Stimulated activated naive B cell treated with anti-CD40 and anti-IgM and Interleukin-4, amounts not matched to agents 10 μg/mL and 1 μg/mL and 100 μg/mL, for 72 hours (primary cell): Measurements from ENCODE around the gene PLEKHG2.

ENCODE experiments used
- ATAC-seq, 2 donors: fragments of 150-1000 bp; cut with Tn5 transposase; replicated peaks; 2 replicates each; pipeline ENCODE4 v1.10.0; 2021; ENCODE audit warnings: moderate library complexity in 1 of 2
- DNase-seq: peaks from one replicate; pipeline ENCODE4 v3.0.0; 2021
- H3K27ac Mint-ChIP-seq: one replicate; pipeline ENCODE4 v1.8.0; 2022; ENCODE audit warnings: mild to moderate bottlenecking, mixed read lengths
- H3K27me3 Mint-ChIP-seq, 2 donors: one replicate each; pipeline ENCODE4 v1.8.0; 2022; ENCODE audit warnings: mixed read lengths in 2 of 2
- H3K36me3 Mint-ChIP-seq, 2 donors: one replicate each; pipeline ENCODE4 v1.8.0; 2022; ENCODE audit warnings: mixed read lengths in 2 of 2, mild to moderate bottlenecking in 1 of 2
- H3K4me1 Mint-ChIP-seq, 2 donors: one replicate each; pipeline ENCODE4 v1.8.0; 2022; ENCODE audit warnings: mixed read lengths in 2 of 2, mild to moderate bottlenecking in 1 of 2
- H3K4me3 Mint-ChIP-seq, 2 donors: one replicate each; pipeline ENCODE4 v1.8.0; 2022; ENCODE audit warnings: mild to moderate bottlenecking in 2 of 2, mixed read lengths in 2 of 2, moderate library complexity in 1 of 2
- H3K9me3 Mint-ChIP-seq, 2 donors: one replicate each; pipeline ENCODE4 v1.8.0; 2022; ENCODE audit warnings: mixed read lengths in 2 of 2, mild to moderate bottlenecking in 1 of 2

Gene PLEKHG2

DNA sequence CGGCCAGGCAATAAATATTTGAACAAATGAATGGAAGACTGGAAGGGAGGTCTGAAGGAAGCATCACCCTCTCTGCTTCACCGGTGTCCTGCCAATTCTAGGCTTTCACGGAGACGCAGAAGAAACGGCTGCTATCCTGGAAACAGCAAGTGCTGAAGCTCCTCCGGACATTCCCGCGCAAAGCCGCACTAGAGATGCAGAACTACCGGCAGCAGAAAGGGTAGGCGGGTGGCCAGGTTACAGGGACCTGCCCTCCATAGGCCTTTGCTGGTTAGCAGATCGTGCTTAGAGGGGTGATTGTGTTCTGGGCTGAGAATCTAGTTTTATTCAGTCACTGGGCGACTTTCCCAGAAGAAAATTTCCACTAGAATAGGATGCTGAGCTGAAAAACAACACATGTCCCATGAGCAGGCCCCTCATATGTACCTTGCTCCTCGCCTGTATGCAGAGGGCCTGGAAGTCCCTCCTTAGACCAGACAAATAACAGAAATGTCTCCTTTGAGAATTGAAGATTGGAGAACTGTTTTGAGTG is 32.5 kb upstream of the PLEKHG2 start:
- H3K4me1 Mint-ChIP-seq = peaks cover 1 to 3% of the 10 kb centered on the region in 2 donors
- H3K27ac Mint-ChIP-seq = no peak overlapping the region
- no peak for ATAC-seq
- H3K4me3 Mint-ChIP-seq = no peak overlapping the region
- DNase-seq = no peak
- peaks cover 36 to 69% of the 10 kb centered on the region in 2 donors for H3K36me3 Mint-ChIP-seq
- no peaks in the 10 kb centered on the region for H3K9me3 Mint-ChIP-seq
- H3K27me3 Mint-ChIP-seq = no peaks in the 10 kb centered on the region

DNA sequence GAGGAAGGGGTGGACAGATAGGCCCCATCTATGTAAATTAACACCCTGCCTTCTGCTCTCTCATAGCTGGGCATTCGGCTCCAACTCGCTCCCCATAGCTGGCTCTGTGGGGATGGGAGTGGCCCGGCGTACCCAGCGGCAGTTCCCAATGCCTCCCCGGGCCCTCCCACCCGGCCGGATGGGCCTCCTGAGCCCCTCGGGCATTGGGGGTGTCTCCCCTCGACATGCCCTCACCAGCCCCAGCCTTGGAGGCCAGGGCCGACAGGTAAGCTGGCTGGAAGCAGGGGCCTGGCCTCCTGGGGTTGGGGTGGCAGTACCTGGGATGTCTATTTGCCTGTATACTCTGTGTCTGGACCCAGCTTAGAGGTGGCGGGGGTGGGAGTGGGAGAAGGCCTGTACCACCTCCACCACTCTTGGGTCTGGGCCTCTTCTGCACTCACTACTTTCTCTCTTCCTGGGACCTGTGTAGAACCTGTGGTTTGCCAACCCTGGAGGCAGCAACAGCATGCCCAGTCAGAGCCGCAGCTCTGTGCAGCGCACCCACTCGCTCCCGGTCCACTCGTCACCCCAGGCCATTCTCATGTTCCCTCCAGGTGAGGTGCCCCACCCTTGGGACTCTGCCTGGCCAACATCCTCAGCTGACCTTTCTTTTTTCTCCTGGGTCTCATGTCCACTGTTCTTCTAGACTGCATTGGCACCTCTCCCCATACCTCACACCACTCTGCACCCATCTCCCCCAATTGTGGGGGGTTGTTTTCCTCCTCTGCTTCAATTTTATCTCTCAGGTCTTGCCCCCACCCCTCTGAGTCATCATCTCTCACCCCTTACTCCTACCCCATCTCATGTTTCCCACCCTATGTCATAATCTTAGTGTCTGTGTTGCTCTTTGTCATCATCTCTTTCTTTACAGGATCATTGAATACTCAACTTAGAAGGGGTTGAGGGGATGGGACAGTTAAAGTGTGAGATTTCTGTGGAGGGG is 31.7 kb upstream of the PLEKHG2 start:
- Mint-ChIP-seq H3K9me3 (no peaks in the 10 kb centered on the region), H3K4me1 (peaks cover 4 to 7% of the 10 kb centered on the region in 2 donors), H3K36me3 (peaks cover 38 to 69% of the 10 kb centered on the region in 2 donors), H3K27ac (no peak overlapping the region), H3K4me3 (no peak overlapping the region), H3K27me3 (no peaks in the 10 kb centered on the region)
- no peak for ATAC-seq
- no peak for DNase-seq

DNA sequence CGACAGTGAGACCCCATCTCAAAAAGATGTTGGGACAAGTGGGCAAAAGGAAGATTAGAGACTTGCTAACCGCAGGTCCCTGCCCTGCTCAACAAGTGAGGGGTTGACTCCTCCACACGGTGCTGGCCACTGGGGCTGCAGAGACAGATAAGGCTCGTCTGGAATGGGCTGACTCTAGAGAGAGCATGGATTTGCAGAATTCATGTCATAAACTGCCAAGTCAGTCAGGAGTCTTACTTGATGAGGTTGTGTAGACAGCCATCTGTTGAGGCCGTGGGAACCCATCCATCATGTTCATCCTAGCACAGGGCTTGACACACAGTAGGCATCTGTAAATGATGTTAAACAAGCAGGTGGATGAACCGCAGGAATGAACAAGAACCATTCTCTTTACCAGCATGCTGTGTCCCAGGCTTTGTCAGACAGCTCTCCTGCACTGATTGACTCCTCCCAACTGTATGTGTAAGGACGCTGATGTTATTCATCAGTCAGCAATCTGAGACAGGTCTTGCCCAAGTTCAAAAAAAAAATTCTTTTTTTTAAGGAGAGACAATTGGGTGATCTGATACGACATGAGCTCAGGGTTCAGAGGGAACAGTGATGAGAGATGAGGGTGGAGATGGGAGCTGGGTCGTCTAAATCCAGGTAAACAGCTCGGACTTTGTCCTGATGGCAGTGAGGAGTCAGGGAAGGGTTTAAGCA is 30.4 kb upstream of the PLEKHG2 start:
- no peak for DNase-seq
- ATAC-seq = no peak
- H3K27ac Mint-ChIP-seq = no peak overlapping the region
- H3K9me3 Mint-ChIP-seq = no peaks in the 10 kb centered on the region
- no peaks in the 10 kb centered on the region for H3K27me3 Mint-ChIP-seq
- H3K4me3 Mint-ChIP-seq = no peak overlapping the region
- peaks cover 12 to 14% of the 10 kb centered on the region in 2 donors for H3K4me1 Mint-ChIP-seq
- H3K36me3 Mint-ChIP-seq = peaks cover 41 to 66% of the 10 kb centered on the region in 2 donors

DNA sequence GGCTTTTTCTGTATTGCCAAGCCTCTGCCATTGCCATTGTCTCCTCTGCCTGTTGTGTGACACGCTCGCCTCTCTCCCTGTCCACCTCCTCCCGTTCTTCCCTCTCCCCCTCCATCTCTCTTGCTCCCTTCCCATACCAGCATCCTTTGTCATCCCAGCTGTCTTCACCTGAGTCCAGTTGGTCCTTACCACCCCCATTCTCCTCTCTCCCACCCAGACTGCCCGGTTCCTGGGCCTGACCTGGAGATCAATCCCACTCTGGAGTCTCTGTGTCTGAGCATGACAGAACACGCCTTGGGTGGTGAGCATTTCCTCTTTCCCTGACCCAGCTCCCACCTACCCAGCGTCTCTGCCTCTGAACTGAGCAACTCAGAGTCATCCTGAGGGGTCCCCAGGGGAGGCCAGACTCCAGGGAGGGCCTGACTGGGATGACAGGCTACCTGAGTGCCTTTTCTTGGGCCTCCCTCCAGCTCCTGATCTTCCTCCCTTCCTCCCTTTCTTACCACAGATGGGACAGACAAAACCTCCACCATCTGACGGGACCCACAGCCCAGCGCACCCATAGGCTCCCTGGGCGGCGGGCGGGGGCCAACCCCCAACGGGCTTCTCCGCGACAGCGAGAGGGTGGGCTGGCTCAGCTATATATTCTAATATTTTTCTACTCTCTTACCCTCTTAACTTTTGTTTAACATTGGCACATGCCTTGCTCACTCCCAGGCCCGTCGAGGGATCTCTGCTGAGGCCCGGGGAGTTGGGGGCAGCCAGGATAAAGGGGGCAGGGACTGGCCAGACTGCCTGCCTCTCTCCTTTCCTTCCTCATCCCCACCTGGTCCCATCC is 29.3 kb upstream of the PLEKHG2 start:
- Mint-ChIP-seq H3K4me1 (peaks cover 12 to 15% of the 10 kb centered on the region in 2 donors), H3K9me3 (no peaks in the 10 kb centered on the region), H3K27ac (peak overlapping the region; percentile 63), H3K4me3 (no peak overlapping the region), H3K36me3 (peaks cover 39 to 61% of the 10 kb centered on the region in 2 donors), H3K27me3 (no peaks in the 10 kb centered on the region)
- no peak for DNase-seq
- ATAC-seq = no peak

DNA sequence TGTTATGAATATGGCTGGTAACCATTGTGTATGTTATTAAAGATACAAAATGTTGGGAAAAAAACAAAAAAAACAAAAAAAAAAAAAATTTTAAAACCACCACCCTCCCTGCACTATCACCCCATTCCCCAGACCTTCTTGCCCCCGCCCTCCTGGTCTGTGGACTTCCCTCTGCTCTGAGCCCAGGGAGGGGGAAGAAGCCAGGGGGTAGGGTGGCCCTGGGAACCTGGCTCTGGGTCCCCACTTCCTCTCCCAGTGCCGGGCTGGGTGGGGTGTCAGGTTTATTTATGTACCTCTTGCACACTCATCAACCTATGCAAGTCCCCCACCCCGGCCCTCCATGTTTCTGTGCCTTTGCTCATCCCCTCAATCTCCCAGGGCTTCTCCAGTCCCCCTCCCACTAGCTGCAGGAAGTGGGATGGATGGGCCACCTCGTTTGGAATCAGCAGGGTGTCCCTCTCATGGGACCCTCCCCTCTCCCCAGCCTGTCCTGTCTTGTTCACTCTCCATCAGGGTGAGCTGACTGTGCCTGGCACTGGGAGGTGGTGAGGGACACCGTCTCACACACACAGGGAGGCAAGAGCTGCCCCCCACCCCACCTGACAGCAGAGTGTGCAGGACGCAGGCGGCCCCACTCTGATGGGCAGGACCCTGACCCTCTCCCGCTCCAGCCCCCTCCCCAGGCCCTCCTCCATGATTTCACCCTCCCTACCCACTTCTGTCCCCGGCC is 27.5 kb upstream of the PLEKHG2 start:
- Mint-ChIP-seq H3K27ac (peak overlapping the region; percentile 28), H3K27me3 (no peaks in the 10 kb centered on the region), H3K9me3 (no peaks in the 10 kb centered on the region), H3K36me3 (peaks cover 38 to 65% of the 10 kb centered on the region in 2 donors), H3K4me3 (no peak overlapping the region), H3K4me1 (peaks cover 21 to 29% of the 10 kb centered on the region in 2 donors)
- ATAC-seq (no peak), DNase-seq (no peak)

DNA sequence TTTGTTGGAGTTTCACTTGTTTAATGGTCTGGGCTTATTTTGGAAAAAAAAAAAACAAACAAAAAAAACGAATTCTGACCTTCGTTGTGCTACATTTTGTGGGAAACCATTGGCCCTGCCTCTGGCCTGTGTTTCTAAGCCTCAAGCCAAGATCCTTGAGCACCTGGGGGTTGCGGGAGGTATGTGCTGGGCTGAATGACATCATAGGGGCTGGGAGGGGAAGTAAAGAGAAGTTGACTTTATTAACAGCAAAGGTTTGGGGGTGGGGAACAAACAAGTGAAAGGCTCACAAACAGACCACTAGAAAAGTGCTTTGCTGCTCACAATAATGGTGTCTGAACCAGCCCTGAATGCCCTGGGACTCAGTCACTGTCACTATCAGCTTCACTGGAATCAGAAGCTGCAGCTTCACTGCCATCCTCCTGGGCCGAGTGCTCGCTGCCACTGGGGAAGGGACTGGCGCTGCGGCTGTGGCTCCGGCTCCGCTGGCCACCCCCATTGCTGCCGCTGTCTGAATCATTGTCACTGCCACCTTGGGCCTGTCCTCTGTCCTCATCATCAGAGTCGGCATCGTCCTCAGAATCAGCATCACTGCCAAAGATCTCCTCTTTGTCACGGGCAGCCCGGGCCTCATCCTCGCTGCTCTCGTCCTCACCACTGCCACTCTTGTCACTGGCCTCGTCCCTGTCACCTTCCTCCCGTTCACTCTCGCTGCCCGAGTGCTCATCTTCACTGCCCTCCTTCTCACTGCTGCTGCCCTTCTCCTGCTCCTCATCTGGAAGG is 26.6 kb upstream of the PLEKHG2 start:
- Mint-ChIP-seq H3K27me3 (no peaks in the 10 kb centered on the region), H3K27ac (peak overlapping the region; percentile 68), H3K9me3 (no peaks in the 10 kb centered on the region), H3K36me3 (peaks cover 36 to 63% of the 10 kb centered on the region in 2 donors), H3K4me1 (peaks cover 24 to 35% of the 10 kb centered on the region in 2 donors), H3K4me3 (no peak overlapping the region)
- no peak for ATAC-seq
- DNase-seq = no peak

DNA sequence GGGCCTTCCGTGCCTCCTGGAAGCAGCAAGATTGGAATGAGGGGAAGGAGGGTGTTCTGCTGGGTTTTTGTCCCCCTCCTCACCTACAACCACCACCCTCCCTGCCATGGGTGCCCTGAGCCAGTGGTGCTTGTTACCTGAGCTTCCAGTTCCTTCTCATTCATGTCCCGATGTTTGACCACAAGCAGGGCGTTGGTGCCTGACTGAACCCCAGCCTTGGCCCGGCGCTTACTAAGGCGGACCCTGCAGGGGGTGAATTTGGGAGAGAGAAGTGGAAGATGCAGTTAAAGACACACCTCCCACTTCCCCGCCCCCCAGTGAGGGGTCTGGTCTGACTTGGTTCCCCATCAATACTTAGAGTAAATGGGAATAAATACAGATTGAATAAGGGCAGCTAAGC is 25.9 kb upstream of the PLEKHG2 start:
- peaks cover 32 to 60% of the 10 kb centered on the region in 2 donors for H3K36me3 Mint-ChIP-seq
- no peak for ATAC-seq
- H3K27ac Mint-ChIP-seq = peak overlapping the region; percentile 68
- H3K9me3 Mint-ChIP-seq = no peaks in the 10 kb centered on the region
- H3K4me3 Mint-ChIP-seq = peak overlapping the region in 1 of 2 donors; percentile 23
- peaks cover 27 to 38% of the 10 kb centered on the region in 2 donors for H3K4me1 Mint-ChIP-seq
- H3K27me3 Mint-ChIP-seq = no peaks in the 10 kb centered on the region
- no peak for DNase-seq

DNA sequence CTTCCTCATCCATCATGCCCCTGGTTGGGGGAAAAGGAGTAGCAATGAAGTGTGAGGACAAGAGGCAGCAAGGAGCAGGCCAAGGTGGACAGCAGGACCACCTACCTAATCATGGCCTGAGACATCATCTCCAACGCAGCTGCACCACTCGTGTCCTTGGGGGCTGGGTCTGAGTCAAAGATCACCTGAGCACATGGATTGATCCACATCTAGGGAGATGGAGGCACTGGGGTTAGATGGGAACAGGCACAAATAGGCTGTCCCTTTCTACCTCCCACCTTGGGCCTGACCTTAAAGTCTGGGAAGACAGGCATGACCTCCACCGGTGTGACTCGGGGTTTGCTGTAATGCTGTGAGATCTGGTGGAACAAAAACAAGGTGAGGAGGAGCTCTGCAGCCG is 23.8 kb upstream of the PLEKHG2 start:
- no peaks in the 10 kb centered on the region for H3K9me3 Mint-ChIP-seq
- peaks cover 37 to 47% of the 10 kb centered on the region in 2 donors for H3K36me3 Mint-ChIP-seq
- peak overlapping the region; percentile 5 to 25 for H3K4me3 Mint-ChIP-seq
- DNase-seq (no peak), ATAC-seq (no peak)
- no peaks in the 10 kb centered on the region for H3K27me3 Mint-ChIP-seq
- H3K27ac Mint-ChIP-seq = peak overlapping the region; percentile 4
- H3K4me1 Mint-ChIP-seq = peaks cover 30 to 51% of the 10 kb centered on the region in 2 donors

DNA sequence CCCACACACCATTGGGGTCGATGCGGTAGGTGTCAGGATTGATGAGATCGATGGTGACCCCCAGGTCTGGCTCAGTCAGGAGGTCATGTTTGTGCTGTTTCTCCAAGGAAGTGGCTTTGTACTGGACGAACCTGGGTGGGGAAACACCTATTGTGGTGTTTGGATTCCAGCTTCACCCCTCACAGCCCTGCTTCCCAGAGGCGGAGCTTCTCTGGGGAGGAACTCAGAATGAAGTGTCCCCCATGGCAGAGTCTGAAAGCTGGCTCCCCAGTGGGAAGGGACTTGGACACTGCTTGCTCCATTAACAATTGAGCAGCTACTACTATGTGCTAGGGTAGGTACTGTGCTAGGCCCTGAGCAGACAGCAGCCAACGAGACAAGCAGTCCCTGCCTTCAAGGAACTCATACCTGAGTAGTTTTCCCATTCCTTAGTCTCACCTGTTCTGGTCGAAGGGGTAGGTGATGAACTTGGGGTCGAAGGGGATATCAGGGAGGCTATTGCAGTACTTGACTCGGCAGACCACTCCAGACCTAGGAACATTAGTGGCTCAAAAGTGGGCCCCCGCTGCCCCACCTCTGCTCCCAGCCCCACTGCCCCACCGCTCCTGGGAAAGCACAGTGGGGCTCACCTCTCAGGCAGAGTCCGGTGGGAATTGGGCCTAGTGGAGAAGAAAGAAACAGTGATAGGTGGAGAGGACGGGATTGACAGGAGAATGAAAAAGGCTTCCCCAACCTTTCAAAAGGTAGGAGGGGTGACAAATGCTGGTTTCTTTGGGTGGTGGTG is 22.6 kb upstream of the PLEKHG2 start:
- H3K27me3 Mint-ChIP-seq = no peaks in the 10 kb centered on the region
- H3K36me3 Mint-ChIP-seq = peaks cover 42 to 43% of the 10 kb centered on the region in 2 donors
- peak overlapping the region; percentile 99 for H3K27ac Mint-ChIP-seq
- peak overlapping the region; percentile 98 to 99 for H3K4me3 Mint-ChIP-seq
- no peak for DNase-seq
- H3K4me1 Mint-ChIP-seq = peaks cover 33 to 54% of the 10 kb centered on the region in 2 donors
- H3K9me3 Mint-ChIP-seq = no peaks in the 10 kb centered on the region
- no peak for ATAC-seq

DNA sequence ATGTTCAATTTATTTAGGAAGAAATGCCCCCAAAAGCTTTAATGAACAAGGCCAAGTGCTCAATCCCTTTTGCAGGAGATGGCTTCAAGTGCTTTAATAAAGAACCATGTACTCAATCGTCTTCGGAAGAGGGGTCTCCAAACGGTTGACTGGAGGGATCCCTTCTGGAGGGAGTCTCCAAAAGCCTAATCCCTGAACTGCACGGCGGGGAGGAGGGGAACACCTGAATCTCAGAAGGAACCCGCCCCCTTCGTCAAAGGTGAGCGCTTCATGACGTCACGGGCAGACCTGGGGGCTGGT is 22.1 kb upstream of the PLEKHG2 start:
- Mint-ChIP-seq H3K9me3 (no peaks in the 10 kb centered on the region), H3K4me1 (peaks cover 31 to 55% of the 10 kb centered on the region in 2 donors), H3K27me3 (no peaks in the 10 kb centered on the region), H3K36me3 (peaks cover 43 to 45% of the 10 kb centered on the region in 2 donors), H3K4me3 (peak overlapping the region; percentile 98 to 99), H3K27ac (peak overlapping the region; percentile 99)
- no peak for ATAC-seq
- no peak for DNase-seq

DNA sequence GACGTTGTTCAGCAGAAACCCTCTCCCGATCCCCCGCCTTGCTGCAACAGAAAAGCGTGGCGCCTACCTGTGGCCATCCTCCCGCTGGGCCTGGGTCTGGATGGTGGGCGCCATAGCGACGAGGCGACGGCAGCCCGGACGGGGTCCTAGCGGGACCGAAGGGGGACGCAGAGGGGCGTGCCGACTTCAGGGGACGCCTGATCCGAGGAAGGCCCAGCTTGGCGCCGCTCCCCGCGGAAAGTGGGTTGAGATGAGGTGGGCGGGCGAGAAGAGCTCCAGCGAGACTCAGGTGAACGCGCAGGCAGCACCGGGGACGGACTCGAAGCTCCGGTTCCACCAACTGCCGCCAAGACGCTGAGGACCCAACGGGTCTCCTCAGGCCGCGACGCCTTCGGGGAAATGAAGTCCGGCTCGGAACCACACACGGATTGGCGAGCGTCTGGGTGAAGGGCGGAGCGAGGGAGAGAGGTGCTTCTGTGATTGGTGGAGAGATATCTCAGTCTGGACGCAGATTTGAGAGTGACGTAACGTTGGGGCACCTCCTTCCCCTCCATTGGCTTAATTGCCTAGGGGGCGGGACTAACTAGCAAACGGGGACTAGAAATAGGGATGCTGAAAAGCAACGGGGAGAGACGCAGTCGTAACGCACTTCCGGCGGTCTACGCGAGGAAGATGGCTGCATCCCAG is 21.6 kb upstream of the PLEKHG2 start, which contains the start of the genes MED29 and PAF1:
Gene MED29, plus strand, starts transcription at position 628 of the 687 bp plus-strand sequence. Its CDS starts 45 bp downstream, at position 673.
Gene PAF1, minus strand, starts transcription at position 356 of the 687 bp plus-strand sequence. Its CDS starts 242 bp downstream, at position 114.
- Mint-ChIP-seq H3K27me3 (no peaks in the 10 kb centered on the region), H3K4me1 (peaks cover 31 to 60% of the 10 kb centered on the region in 2 donors), H3K9me3 (no peaks in the 10 kb centered on the region), H3K36me3 (peaks cover 46 to 48% of the 10 kb centered on the region in 2 donors), H3K27ac (peak within 1 kb of the TSS; percentile 99), H3K4me3 (peak within 1 kb of the TSS; percentile 98 to 99)
- peak; percentile 95 to 96 for ATAC-seq
- DNase-seq = peak; percentile 97
